WTC11 (cell line): ENCODE measurements around the gene PDE6D. TPM values are rescaled to one million over a fixed set of nuclear protein-coding genes. Genes with fewer than 3 reads are reported as not detected.

ENCODE experiments used
- ATAC-seq: fragments of 200-7000 bp; cut with Tn5 transposase; 2 replicates; pipeline ENCODE4 v1.10.0; 2021; ENCODE audit warnings: mild to moderate bottlenecking, moderate library complexity
- CTCF ChIA-PET: fragments of 300-600 bp; sonication (Branson Sonifier 250); formaldehyde crosslinking; loops from one replicate; lab custom pipeline; 2021; ENCODE audit warnings: antibody characterized with exemption; lab: Charles Lee
- POLR2A ChIA-PET: fragments of 350-600 bp; sonication (Branson Sonifier 250); formaldehyde crosslinking; loops from one replicate; lab custom pipeline; 2021; ENCODE audit warnings: antibody characterized with exemption; lab: Charles Lee
- DNase-seq: peaks from one replicate; pipeline ENCODE4 v3.0.0; 2021; ENCODE audit warnings: low spot score
- H3K27ac Mint-ChIP-seq: 2 replicates; pipeline ENCODE4 v1.8.0; 2021; ENCODE audit warnings: mixed read lengths
- H3K27me3 Mint-ChIP-seq: 2 replicates; pipeline ENCODE4 v1.8.0; 2021; ENCODE audit warnings: low read depth, mild to moderate bottlenecking, moderate library complexity, mixed read lengths
- H3K36me3 Mint-ChIP-seq: 2 replicates; pipeline ENCODE4 v1.8.0; 2021; ENCODE audit warnings: mixed read lengths
- H3K4me1 Mint-ChIP-seq: 2 replicates; pipeline ENCODE4 v1.8.0; 2022; ENCODE audit warnings: mixed read lengths
- H3K4me3 Mint-ChIP-seq: 2 replicates; pipeline ENCODE4 v1.8.0; 2021; ENCODE audit warnings: mild to moderate bottlenecking, moderate library complexity, mixed read lengths
- H3K9me3 Mint-ChIP-seq: 2 replicates; pipeline ENCODE4 v1.8.0; 2021; ENCODE audit warnings: mixed read lengths
- CREM ChIP-seq: sonication (generic); formaldehyde crosslinking; IDR thresholded peaks from 2 replicates; pipeline ENCODE4 v1.8.1; 2022; ENCODE audit warnings: mild to moderate bottlenecking, missing genetic modification reagents, moderate library complexity
- EMX1 ChIP-seq: fragments of 250-450 bp; sonication (Bioruptor Pico); IDR thresholded peaks from 2 replicates; pipeline ENCODE4 v1.8.0; 2021; ENCODE audit warnings: mild to moderate bottlenecking
- ESRRA ChIP-seq: sonication (generic); formaldehyde crosslinking; IDR thresholded peaks from 2 replicates; pipeline ENCODE4 v1.8.1; 2022; ENCODE audit warnings: mild to moderate bottlenecking, missing genetic modification reagents, borderline replicate concordance
- GTF2I ChIP-seq: fragments of 250-450 bp; sonication (Bioruptor Pico); conservative IDR thresholded peaks from 2 replicates; pipeline ENCODE4 v1.4.0; 2021; ENCODE audit warnings: mild to moderate bottlenecking
- MXD4 ChIP-seq: fragments of 250-450 bp; sonication (Bioruptor Pico); IDR thresholded peaks from 2 replicates; pipeline ENCODE4 v1.8.0; 2021; ENCODE audit warnings: mild to moderate bottlenecking, moderate library complexity, borderline replicate concordance
- NFYB ChIP-seq: sonication (generic); formaldehyde crosslinking; conservative IDR thresholded peaks from 2 replicates; pipeline ENCODE4 v1.8.0; 2022; ENCODE audit warnings: low read depth, missing genetic modification reagents
- RORB ChIP-seq: fragments of 250-450 bp; sonication (Bioruptor Pico); IDR thresholded peaks from 2 replicates; pipeline ENCODE4 v1.9.0; 2021; ENCODE audit warnings: mild to moderate bottlenecking
- TEAD4 ChIP-seq: sonication (generic); formaldehyde crosslinking; IDR thresholded peaks from 2 replicates; pipeline ENCODE4 v1.8.0; 2022; ENCODE audit warnings: mild to moderate bottlenecking, missing genetic modification reagents
- TP53 ChIP-seq: sonication (generic); formaldehyde crosslinking; IDR thresholded peaks from 2 replicates; pipeline ENCODE4 v1.8.1; 2023; ENCODE audit warnings: mild to moderate bottlenecking, missing genetic modification reagents
- ZNF416 ChIP-seq: fragments of 250-450 bp; sonication (Bioruptor Pico); IDR thresholded peaks from 2 replicates; pipeline ENCODE4 v1.9.0; 2021; ENCODE audit warnings: mild to moderate bottlenecking, inconsistent platforms
- ZNF423 ChIP-seq: fragments of 250-450 bp; sonication (Bioruptor Pico); IDR thresholded peaks from 2 replicates; pipeline ENCODE4 v2.1.2; 2022; ENCODE audit warnings: mild to moderate bottlenecking, moderate library complexity
- ZNF671 ChIP-seq: fragments of 250-450 bp; sonication (Bioruptor Pico); IDR thresholded peaks from 2 replicates; pipeline ENCODE4 v1.8.0; 2021; ENCODE audit warnings: mild to moderate bottlenecking
- total RNA-seq: library from RNA; stranded (reverse); gene quantifications from 3 replicates; pipeline ENCODE4 v1.2.3, GENCODE V29; 2021
- TF ChIP-seq, protein P1 (sequence below): sonication (generic); formaldehyde crosslinking; IDR thresholded peaks from 2 replicates; pipeline ENCODE4 v1.8.0; 2023; ENCODE audit warnings: missing genetic modification reagents, mild to moderate bottlenecking, borderline replicate concordance
- TF ChIP-seq, protein P2 (sequence below): fragments of 250-450 bp; sonication (Bioruptor Pico); IDR thresholded peaks from 2 replicates; pipeline ENCODE4 v1.9.0; 2021; ENCODE audit warnings: mild to moderate bottlenecking
- TF ChIP-seq, protein P3 (sequence below): sonication (generic); formaldehyde crosslinking; IDR thresholded peaks from 2 replicates; pipeline ENCODE4 v1.8.1; 2023; ENCODE audit warnings: mild to moderate bottlenecking, missing genetic modification reagents, moderate library complexity
- TF ChIP-seq, protein P4 (sequence below): sonication (generic); formaldehyde crosslinking; IDR thresholded peaks from 2 replicates; pipeline ENCODE4 v1.8.0; 2022; ENCODE audit warnings: missing genetic modification reagents
- TF ChIP-seq, protein P5 (sequence below): sonication (generic); formaldehyde crosslinking; conservative IDR thresholded peaks from 2 replicates; pipeline ENCODE4 v1.8.1; 2022; ENCODE audit warnings: mild to moderate bottlenecking, missing genetic modification reagents

Gene PDE6D
- total RNA-seq, 1 experiment from 2014 or later = 30.2 TPM

DNA sequence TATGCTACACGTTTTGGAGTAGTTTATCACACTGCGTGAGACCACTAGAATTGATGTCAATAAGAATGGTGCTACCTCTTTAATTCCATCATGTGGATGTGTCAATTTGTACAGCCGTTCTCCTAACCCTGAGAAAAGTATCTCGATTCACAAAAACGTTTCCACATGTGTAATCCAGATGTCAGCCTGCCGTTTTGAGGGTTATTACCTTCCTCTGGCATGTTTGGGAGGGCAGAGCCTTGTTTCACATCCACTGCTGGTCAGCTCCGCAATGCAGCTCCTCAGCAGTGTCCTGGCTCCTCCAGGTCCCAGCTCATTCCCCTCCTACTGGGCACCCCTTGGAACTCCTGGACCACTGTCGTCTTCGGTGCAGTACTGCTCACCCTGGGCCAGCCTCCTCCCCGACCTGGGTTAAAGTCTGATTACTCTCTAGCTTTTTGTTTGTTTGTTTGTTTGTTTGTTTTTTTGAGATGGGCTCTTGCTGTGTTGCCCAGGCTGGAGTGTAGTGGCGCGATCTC is 39.8 kb upstream of the PDE6D start (continued):
- TF ChIP-seq, protein P1, sequence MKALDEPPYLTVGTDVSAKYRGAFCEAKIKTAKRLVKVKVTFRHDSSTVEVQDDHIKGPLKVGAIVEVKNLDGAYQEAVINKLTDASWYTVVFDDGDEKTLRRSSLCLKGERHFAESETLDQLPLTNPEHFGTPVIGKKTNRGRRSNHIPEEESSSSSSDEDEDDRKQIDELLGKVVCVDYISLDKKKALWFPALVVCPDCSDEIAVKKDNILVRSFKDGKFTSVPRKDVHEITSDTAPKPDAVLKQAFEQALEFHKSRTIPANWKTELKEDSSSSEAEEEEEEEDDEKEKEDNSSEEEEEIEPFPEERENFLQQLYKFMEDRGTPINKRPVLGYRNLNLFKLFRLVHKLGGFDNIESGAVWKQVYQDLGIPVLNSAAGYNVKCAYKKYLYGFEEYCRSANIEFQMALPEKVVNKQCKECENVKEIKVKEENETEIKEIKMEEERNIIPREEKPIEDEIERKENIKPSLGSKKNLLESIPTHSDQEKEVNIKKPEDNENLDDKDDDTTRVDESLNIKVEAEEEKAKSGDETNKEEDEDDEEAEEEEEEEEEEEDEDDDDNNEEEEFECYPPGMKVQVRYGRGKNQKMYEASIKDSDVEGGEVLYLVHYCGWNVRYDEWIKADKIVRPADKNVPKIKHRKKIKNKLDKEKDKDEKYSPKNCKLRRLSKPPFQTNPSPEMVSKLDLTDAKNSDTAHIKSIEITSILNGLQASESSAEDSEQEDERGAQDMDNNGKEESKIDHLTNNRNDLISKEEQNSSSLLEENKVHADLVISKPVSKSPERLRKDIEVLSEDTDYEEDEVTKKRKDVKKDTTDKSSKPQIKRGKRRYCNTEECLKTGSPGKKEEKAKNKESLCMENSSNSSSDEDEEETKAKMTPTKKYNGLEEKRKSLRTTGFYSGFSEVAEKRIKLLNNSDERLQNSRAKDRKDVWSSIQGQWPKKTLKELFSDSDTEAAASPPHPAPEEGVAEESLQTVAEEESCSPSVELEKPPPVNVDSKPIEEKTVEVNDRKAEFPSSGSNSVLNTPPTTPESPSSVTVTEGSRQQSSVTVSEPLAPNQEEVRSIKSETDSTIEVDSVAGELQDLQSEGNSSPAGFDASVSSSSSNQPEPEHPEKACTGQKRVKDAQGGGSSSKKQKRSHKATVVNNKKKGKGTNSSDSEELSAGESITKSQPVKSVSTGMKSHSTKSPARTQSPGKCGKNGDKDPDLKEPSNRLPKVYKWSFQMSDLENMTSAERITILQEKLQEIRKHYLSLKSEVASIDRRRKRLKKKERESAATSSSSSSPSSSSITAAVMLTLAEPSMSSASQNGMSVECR (CRISPR knock-in tag) = no peak
- TF ChIP-seq, protein P2, sequence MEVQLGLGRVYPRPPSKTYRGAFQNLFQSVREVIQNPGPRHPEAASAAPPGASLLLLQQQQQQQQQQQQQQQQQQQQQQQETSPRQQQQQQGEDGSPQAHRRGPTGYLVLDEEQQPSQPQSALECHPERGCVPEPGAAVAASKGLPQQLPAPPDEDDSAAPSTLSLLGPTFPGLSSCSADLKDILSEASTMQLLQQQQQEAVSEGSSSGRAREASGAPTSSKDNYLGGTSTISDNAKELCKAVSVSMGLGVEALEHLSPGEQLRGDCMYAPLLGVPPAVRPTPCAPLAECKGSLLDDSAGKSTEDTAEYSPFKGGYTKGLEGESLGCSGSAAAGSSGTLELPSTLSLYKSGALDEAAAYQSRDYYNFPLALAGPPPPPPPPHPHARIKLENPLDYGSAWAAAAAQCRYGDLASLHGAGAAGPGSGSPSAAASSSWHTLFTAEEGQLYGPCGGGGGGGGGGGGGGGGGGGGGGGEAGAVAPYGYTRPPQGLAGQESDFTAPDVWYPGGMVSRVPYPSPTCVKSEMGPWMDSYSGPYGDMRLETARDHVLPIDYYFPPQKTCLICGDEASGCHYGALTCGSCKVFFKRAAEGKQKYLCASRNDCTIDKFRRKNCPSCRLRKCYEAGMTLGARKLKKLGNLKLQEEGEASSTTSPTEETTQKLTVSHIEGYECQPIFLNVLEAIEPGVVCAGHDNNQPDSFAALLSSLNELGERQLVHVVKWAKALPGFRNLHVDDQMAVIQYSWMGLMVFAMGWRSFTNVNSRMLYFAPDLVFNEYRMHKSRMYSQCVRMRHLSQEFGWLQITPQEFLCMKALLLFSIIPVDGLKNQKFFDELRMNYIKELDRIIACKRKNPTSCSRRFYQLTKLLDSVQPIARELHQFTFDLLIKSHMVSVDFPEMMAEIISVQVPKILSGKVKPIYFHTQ (CRISPR knock-in tag) = no peak
- no peak for TF ChIP-seq CREM (CRISPR knock-in tag)
- TF ChIP-seq TP53 (CRISPR knock-in tag) = no peak
- no peak for TF ChIP-seq ZNF671
- no peak for TF ChIP-seq ESRRA (CRISPR knock-in tag)

DNA sequence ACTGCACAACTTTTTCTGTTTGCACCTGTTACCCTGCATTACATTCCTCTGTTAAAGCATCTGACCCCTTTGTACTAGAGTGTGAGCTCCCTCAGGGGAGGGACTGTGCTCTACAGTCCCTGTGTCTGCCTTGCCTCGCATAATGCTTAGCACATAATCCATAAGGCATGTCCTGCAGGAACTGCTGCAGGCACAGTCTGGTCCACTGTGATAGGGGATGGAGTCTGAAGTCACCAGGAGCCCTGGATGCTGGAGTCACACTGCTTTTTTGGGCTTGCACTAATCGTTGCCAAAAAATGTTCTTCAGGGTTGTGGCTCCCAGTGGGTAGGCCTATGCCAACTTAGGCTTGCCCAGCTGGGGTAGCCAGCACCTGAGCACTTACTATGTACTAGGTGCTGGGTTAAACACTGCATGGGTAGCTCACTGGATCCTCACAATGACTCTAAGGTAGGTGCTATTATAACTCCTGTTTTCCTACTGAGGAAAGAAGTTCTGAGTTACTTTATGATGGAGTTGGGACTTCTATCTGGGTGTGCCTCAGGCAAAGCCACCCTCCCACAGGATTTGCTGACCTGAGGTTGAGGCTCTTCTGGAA is 38.5 kb upstream of the PDE6D start:
- Mint-ChIP-seq H3K4me3 (no peak overlapping the region), H3K36me3 (peaks cover 13% of the 10 kb centered on the region), H3K9me3 (peaks cover 28% of the 10 kb centered on the region), H3K27me3 (peaks cover 2% of the 10 kb centered on the region; the same call in 1 of the 2 replicates), H3K27ac (no peak overlapping the region), H3K4me1 (no peaks in the 10 kb centered on the region)
- POLR2A ChIA-PET = no interaction called here
- TF ChIP-seq MXD4 (CRISPR knock-in tag) = no peak
- no peak for TF ChIP-seq ZNF423 (CRISPR knock-in tag)
- no peak for DNase-seq
- no peak for ATAC-seq
- CTCF ChIA-PET = no interaction called here

DNA sequence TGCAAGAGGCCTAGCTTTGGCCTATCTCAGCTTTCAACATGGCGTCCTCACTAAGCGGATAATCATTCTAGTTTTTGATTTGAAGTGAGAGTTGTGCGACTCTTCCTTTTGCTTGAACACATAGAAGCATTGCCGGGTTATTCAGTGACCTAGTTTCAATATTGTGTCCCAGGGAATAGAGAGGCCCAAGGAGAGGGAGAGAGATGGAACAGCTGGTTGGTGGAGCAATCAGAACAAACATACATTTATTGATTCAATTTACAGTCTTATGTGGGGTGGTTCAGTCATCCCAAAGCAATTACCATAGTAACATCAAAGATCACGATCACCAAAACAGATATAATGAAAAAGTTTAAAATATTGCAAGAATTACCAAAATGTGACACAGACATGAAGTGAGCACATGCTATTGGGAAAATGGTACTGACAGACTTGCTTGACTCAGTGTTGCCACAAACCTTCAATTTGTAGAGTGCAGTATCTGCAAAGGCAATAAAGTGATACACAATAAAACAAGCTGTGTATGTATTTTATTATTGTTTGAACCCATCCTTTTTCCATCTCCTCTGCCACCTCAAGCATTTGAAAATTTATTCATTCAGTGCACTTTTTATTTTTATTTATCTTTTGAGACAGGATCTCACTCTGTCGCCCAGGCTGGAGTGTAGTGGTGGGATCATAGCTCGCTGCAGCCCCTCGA is 35.4 kb upstream of the PDE6D start:
- ATAC-seq = no peak
- H3K4me3 Mint-ChIP-seq = no peak overlapping the region
- CTCF ChIA-PET = interaction anchor here (0.9 to 1.5 kb wide), 2 partner anchors 15 to 21 kb away, joined by 3 to 4 read pairs; no protein-coding TSS in a partner anchor
- TF ChIP-seq EMX1 (CRISPR knock-in tag) = no peak
- TF ChIP-seq, protein P3, sequence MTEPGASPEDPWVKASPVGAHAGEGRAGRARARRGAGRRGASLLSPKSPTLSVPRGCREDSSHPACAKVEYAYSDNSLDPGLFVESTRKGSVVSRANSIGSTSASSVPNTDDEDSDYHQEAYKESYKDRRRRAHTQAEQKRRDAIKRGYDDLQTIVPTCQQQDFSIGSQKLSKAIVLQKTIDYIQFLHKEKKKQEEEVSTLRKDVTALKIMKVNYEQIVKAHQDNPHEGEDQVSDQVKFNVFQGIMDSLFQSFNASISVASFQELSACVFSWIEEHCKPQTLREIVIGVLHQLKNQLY (CRISPR knock-in tag) = no peak
- no peak for TF ChIP-seq NFYB (CRISPR knock-in tag)
- TF ChIP-seq, protein P4, sequence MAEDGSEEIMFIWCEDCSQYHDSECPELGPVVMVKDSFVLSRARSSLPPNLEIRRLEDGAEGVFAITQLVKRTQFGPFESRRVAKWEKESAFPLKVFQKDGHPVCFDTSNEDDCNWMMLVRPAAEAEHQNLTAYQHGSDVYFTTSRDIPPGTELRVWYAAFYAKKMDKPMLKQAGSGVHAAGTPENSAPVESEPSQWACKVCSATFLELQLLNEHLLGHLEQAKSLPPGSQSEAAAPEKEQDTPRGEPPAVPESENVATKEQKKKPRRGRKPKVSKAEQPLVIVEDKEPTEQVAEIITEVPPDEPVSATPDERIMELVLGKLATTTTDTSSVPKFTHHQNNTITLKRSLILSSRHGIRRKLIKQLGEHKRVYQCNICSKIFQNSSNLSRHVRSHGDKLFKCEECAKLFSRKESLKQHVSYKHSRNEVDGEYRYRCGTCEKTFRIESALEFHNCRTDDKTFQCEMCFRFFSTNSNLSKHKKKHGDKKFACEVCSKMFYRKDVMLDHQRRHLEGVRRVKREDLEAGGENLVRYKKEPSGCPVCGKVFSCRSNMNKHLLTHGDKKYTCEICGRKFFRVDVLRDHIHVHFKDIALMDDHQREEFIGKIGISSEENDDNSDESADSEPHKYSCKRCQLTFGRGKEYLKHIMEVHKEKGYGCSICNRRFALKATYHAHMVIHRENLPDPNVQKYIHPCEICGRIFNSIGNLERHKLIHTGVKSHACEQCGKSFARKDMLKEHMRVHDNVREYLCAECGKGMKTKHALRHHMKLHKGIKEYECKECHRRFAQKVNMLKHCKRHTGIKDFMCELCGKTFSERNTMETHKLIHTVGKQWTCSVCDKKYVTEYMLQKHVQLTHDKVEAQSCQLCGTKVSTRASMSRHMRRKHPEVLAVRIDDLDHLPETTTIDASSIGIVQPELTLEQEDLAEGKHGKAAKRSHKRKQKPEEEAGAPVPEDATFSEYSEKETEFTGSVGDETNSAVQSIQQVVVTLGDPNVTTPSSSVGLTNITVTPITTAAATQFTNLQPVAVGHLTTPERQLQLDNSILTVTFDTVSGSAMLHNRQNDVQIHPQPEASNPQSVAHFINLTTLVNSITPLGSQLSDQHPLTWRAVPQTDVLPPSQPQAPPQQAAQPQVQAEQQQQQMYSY = no peak
- TF ChIP-seq ZNF423 (CRISPR knock-in tag) = no peak
- TF ChIP-seq ZNF416 (CRISPR knock-in tag) = no peak
- TF ChIP-seq, protein P5, sequence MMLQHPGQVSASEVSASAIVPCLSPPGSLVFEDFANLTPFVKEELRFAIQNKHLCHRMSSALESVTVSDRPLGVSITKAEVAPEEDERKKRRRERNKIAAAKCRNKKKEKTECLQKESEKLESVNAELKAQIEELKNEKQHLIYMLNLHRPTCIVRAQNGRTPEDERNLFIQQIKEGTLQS (CRISPR knock-in tag) = no peak
- no peak for TF ChIP-seq CREM (CRISPR knock-in tag)
- no peak for TF ChIP-seq GTF2I (CRISPR knock-in tag)
- no peak for TF ChIP-seq RORB (CRISPR knock-in tag)
- TF ChIP-seq TEAD4 (CRISPR knock-in tag) = no peak

More for the DNA sequence above, 35.4 kb upstream of the PDE6D start:
- POLR2A ChIA-PET = no interaction called here
- Mint-ChIP-seq H3K9me3 (peaks cover 19% of the 10 kb centered on the region), H3K27me3 (0 out of 2 replicates have a peak, but pooled peaks cover 2% of the 10 kb centered on the region), H3K36me3 (peaks cover 17% of the 10 kb centered on the region), H3K4me1 (no peaks in the 10 kb centered on the region), H3K27ac (no peak overlapping the region)
- no peak for DNase-seq
